HG03575 (cell line): Measurements from ENCODE around the gene TMEM221.

Experiments
- ATAC-seq: cut with Tn5 transposase; IDR thresholded peaks from one replicate; pipeline ENCODE4 v1.9.1; 2021; ENCODE audit not compliant: unreplicated experiment, insufficient number of reproducible peaks, low FRiP score; ENCODE audit errors: extremely low read depth

TMEM221 gene

DNA sequence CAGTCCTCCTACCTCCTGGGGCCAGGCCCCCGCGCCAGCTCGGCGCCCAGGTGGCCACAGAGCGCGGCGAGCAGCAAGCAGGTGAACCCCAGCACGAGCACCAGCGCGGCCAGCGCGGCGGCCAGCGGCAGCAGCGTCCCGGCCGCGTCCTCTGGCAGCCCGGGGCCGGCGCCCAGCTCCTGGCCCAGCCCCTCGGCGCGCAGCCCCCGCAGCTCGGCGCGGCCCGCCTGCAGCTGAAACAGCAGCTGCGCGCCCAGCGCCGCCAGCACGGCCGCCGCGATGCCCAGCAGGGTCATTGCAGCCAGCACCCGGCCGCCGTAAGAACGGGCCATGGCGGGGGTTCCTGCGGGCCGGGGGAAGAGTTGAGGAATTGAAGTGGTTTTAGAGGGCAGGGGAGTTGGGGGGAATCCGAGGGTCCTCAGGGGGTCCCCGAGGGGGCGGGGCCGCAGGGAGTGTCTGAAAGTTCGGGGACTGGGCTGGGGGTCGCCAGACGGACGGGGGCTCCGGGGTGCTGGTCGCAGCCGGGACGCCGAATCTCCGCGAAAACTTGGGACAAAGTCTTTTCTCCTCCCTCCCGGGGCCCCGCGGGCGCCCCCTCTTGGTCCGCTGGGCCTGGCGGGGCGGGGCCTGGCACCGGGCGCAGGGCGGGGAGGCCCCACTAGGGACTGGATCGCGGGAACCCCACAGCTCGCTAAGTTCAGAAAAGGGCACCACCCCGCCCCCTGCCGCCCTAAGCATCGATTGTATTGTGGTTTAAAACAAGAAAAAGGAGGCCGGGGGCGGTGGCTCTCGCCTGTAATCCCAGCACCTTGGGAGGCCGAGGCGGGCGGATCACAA, at the start of gene TMEM221:
TMEM221 (minus strand) TSS at position 538 of the 837 bp plus-strand sequence; CDS start at position 332, 206 bp downstream.
- ATAC-seq = no peak

DNA sequence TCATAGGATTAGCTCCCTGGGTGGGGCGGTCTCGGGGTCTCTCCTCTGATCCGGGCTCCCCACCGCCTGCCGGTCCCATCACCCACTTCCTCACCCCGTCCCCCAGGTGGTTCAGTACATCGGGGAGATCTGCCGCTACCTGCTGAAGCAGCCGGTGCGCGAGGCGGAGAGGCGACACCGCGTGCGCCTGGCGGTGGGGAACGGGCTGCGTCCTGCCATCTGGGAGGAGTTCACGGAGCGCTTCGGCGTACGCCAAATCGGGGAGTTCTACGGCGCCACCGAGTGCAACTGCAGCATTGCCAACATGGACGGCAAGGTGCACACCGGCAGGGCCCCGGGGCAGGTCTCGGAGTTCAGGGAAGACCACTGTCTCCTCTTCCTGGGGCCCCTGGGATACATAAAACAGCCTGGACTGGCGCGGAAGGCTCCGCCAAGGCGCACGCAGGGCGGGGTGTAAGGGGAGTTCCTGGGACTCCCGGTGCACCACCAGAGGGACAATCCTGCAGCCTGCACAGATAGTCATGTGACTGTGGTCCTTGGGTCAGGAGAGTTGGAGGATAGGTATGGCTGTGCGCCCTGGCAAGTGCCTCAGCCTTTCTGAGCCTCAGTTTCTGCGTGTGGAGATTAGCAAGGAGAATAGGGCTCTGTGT, 48.8 kb upstream of the TMEM221 start:
- ATAC-seq = no peak

DNA sequence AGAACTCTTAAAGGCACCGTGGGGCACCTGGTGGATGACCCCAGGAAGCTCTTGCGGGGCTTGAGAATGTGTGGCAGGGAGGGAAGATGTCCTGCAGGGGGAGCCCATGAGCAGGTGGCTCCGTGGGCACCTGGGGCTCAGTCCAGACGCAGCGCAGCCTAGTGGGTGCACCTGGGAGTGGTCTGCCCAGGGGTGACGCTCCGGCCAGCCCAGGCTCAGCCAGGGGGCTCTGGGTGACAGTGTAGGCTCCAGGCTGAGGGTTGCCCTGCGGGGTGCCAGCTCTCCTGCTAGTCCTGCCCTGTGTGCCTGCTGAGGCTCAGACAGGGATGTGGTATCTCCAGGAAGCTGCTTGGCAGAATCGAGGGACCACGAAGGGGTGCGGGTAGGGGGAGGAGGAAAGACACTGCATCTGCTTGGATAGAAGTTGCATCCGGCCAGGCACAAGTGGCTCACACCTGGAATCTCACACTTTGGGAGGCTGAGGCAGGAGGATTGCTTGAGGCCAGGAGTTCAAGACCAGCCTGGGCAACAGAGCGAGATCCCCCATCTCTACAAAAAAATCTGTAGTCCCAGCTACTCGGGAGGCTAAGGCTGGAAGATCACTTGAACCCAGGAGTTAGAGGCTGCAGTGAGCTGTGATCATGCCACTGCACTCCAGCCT, 48.0 kb upstream of the TMEM221 start:
- no peak for ATAC-seq

DNA sequence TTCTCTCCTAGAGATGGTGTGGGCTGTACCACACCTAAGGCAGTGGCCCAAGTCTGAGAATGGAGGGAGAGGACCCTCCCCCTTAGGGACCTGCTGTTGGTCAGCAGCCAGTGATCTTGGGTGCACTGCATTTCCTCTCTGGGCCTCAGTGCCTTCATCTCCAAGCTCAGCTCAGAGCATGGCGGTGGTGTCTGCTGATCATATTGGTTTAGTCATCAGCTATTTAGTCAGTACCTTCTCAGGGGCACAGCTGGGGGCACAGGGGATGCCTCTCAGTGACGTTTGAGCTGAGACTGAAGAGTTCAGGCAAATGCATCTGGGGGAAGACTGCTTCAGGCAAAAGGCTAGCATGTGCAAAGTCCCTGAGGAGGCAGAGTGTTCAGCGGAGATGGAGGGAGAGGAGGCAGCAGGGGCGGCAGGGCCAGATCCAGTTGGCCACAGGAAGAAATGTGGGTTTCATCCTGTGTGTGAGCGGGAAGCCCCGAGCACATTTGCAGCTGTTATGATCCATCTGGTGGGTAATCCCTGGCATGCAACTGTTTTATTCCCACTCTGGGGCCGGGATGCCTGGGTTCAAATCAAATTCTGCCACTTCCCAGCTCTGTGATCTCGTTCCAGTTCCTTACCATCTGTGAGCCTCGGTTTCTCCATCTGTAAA, 47.3 kb upstream of the TMEM221 start:
- no peak for ATAC-seq

DNA sequence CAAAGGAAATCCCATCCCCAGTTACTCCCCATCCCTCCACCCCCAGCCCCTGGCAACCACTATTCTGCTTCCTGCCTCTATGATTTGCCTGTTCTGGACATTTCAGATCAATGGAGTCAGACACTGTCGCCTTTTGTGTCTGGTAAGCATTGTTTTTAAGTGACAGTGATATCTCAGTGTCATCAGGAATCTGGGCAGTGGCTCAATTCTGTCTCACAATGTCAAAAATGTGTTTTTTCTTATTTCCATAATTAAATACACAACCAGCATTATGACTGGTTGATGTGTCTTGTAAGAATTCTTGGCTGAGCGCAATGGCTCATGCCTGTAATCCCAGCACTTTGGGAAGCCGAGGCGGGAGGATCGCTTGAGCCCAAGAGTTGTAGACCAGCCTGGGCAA, 42.8 kb upstream of the TMEM221 start:
- ATAC-seq = no peak

DNA sequence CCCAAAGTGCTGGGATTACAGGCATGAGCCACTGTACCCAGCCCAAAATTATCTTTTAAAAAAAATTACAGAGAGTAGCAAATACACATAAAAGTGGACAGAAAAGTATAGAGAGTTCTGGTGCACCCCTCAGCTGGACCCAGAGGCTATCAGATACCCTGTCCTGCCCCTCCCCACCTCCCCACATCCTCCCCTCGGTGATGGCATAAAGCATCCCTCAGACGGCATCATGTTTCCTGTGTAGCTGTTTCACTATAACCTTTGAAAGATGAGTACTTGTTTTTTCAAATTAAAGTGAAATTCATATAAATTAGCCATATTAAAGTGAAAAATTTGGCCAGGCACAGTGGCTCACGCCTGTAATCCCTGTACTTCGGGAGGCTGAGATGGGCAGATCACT, 41.9 kb upstream of the TMEM221 start:
- no peak for ATAC-seq

DNA sequence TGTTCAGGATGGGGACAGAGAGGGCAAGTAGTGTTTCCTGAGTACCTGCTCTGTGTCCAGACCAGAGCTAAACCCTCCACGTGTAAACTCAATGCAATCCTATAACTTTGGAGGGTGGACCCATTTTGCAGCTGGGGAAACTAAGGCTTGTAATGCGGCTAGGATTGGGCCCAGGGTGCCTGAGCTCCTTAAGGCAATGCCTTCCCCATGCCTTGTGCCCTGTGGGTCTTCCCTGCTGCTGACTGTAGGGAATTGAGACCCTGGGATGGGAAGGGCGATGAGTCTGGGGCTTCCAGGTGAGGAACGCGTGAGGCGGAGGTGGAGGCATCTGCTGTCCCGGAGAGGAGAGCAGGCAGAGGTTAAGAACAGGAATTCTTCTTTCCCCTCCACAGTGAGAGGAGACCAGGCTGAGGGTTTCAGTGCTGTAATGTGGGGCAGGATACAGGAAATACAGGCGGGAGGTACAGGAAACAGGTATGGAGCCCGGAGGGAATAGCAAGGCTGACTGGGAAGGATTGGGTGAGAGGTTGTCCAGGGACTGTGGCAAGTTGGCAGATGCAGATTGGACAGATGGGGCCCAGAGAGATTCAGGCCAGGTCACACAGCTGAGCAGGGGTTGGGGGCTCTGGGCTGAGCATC, 41.0 kb upstream of the TMEM221 start:
- no peak for ATAC-seq

DNA sequence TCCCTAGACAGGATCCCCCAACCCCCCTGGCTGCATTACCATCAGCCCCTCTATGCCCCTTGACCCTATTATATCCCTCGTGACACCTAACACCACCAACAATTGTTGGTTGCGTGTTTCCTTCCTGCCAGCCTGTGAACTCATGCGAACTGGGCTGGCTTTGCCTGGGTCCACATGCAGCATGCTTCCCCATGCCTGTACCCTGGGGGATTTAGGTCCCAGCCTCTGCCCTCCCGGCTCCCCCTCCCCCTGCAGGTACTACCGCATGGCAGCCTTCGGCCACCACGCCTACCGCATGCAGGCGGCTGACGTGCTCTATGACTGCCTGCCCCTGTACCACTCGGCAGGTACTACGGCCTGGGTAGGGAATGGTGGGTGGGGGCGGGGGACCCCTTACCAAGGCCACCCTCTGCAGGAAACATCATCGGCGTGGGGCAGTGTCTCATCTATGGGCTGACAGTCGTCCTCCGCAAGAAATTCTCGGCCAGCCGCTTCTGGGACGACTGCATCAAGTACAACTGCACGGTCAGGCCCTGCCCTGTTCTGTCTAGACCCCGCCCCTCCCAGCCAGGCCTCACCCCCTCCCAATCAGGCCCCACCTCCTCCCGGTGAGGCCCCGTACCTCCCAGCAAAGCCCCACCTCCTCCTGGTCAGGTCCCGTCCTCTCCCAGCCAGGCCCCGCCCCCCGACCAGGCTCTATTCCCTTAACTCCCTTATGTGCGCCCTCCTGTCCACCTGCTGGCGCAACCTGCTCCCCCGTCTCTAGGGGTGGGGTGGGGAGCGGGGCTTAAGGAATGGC, 40.3 kb upstream of the TMEM221 start:
- no peak for ATAC-seq

DNA sequence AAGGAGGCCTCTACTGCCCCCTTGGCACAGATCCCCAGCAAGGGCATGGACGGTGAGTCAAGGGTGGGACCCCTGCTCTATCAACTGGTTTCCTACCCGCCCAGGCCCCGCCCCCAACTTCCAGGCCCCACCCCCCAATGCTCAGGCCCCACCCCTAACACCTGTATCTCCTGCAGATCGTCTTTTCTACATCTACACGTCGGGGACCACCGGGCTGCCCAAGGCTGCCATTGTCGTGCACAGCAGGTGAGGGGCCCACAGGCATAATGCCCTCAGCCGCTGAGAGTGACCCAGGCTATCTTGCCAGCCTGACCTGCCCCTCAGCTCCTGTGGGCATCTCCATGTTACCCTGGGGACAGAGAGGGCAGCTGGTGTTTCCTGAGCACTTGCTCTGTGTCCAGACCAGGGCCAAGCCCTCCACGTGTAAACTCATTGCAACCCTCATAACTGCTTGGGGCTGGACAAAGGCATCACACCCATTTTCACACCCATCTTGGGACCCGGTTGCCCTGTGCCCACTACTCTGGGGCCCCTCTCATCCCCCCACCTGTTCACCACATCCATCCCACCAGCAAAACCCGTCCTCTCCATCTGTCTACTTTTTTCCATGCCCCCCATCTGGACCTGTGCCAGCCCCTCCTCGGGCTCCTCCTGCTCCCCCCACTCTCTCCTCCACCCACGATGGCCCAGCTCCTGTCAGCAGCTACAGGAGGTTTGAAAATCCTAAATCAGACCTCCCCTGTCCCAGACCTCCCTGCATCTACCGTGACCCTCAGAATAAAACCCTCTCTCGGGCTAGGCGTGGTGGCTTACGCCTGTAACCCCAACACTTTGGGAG, 39.0 kb upstream of the TMEM221 start:
- no peak for ATAC-seq

DNA sequence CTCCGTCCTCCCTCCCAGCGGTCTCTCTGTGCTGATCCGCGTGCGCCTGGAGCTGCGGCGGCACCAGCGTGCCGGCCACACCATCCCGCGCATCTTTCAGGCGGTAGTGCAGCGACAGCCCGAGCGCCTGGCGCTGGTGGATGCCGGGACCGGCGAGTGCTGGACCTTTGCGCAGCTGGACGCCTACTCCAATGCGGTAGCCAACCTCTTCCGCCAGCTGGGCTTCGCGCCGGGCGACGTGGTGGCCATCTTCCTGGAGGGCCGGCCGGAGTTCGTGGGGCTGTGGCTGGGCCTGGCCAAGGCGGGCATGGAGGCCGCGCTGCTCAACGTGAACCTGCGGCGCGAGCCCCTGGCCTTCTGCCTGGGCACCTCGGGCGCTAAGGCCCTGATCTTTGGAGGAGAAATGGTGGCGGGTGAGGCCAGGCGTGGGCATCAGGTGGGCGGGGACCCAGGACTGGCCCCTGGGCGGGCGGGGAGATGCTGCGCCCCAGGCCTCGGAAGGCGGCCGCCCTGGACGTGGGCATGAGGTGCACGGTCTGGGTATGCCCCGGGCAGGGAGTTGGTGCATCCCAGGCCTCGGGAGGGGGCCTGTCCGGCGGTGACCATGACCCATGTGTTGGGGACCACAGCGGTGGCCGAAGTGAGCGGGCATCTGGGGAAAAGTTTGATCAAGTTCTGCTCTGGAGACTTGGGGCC, 38.2 kb upstream of the TMEM221 start:
- ATAC-seq = no peak

DNA sequence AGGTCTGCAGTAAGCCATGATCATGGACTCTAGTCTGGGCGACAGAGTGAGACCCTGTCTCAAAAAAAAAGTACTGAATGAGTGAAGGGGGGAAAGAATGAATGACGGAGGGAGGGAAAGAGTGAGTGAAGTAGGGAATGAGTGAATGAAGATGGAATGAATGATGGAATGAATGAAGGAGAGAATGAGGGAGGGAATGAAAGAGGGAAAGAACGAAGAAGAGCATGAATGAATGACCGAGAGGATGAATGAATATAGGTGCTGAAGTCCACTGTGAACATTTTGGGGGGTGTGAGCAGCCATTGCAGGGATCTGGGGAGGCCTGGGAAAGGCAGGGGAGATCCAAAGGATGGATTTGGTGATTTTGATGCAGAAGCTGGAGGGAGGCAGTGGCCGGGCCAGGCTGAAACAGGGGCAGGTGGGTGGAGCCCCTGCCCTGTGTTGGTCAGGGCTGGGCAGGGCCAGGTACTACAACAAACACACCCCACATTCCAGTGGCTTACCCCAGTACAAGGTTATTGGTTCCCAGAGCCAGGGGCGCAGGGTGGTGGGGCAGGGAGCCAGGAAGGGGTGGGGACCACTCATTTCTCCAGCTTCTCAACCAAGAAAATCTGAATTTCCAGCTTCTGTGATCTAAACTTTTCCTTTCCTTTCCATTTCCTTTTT, 36.2 kb upstream of the TMEM221 start:
- no peak for ATAC-seq

DNA sequence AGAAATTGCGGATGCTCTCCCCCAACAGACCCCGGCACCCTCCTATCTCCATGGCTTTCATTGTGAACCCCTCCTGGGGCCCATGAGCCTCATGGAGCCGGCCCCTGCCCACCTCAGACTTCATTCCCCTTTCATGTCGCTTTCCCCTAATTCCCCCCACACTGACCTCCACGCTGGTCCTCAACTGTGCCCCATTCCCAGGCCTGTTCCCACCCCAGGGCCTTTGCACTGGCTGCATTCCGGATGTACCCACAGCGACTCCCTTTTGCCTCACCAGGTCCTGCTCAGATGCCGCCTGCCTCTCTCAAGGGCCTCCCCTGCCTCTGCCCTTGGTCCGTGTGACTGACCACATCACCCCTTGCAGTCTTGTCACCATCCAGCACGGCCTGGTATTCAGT, 35.1 kb upstream of the TMEM221 start:
- no peak for ATAC-seq

DNA sequence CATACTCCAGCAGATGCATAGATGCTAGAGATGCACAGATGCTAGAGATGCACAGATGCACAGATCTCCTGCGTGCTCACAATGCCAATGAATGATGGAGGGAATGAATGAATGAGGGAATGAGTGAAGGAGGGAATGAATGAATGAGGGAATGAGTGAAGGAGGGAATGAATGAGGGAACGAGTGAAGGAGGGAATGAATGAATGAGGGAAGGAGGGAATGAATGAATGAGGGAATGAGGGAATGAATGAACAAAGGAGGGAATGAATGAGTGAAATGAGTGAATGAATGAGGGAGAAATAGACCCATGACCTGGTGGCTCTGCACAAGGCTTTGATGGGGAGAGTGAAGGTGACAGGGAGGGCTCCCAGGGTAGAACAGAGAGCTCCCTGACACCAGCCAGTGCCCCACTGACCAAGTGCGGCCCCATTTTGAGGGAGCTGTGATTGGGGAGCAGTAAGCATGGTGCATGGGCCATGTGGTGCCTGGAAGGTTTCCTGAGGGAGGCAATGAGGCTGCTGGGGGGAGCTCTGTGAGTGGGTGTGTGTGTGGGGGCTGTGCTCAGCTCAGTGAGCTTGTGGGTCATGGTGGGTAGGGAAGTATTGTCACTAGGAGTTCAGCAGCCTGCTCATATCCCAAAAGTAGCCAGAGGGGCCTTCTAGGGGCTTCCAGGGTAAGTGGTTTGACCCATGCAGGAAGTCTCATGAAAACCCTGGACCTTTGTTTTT, 34.6 kb upstream of the TMEM221 start:
- no peak for ATAC-seq

DNA sequence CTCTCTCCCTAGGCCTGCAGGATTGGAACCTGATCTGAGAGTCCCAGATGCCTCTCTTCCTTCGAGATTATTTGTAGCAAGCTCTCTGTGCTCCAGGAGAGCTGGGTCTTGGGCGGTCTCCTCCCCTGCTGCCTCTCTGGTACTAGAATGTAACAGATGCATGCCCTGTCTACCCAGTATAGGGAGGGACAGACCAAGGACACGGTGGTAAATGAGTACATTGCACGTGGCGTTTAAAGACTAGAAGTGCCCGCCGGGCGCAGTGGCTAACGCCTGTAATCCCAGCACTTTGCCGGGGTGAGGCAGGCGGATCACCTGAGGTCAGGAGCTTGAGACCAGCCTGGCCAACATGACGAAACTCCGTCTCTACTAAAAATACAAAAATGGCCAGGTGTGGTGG, 33.5 kb upstream of the TMEM221 start:
- ATAC-seq = no peak

DNA sequence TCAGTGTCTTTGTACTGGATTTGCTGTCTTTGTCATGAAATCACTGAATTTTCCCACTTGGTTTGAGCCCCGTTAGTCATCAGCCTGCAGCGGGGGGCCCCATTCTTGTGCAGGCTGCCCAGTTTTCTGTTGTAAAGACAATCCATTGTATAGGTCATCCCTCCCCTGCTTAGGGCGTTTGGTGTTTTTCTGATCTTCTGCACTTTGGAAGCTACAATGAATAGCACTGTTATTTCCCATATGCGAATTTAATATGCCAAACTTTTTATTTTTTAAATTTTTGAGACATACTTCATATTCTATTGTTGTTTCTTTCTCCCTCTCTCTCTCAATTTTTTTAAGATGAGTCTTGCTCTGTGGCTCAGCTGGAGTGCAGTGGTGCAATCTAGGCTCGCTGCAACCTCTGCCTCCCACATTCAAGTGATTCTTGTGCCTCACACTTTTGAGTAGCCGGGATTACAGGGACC, 30.9 kb upstream of the TMEM221 start:
- no peak for ATAC-seq
